HG02623 (cell line): Measurements from ENCODE around the gene NUP155.
"Not testable (repeated sequence)": the region's sequence is repeated elsewhere in the genome, so short reads cannot be mapped to it uniquely, and the experiment has no call there.

ENCODE experiments used
- ATAC-seq: cut with Tn5 transposase; IDR thresholded peaks from one replicate; pipeline ENCODE4 v1.9.1; 2021; ENCODE audit warnings: moderate library complexity; ENCODE audit not compliant: unreplicated experiment

Gene NUP155

GRCh38 chr5:37370864-37371726 is at the start of gene NUP155:
Gene NUP155, minus strand, starts transcription at chr5:37371106. Its CDS starts 129 bp downstream, at chr5:37370977.
- ATAC-seq = peak; percentile 92

DNA sequence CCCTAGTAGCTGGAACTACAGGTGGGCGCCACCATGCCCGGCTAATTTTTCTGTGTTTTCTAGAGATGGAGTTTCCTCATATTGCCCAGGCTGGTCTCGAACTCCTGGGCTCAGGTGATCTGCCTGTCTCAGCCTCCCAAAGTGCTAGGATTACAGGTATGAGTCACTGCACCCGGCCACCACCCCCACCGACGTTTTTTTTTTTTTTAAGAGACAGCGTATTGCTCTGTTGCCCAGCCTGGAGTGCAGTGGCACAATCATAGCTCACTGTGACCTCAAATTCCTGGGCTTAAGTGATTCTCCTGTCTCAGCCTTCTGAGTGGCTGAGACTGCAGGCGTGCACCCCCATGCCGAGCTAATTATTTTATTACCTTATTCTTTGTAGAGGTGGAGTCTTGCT is 46.4 kb upstream of the NUP155 start:
- no peak for ATAC-seq

DNA sequence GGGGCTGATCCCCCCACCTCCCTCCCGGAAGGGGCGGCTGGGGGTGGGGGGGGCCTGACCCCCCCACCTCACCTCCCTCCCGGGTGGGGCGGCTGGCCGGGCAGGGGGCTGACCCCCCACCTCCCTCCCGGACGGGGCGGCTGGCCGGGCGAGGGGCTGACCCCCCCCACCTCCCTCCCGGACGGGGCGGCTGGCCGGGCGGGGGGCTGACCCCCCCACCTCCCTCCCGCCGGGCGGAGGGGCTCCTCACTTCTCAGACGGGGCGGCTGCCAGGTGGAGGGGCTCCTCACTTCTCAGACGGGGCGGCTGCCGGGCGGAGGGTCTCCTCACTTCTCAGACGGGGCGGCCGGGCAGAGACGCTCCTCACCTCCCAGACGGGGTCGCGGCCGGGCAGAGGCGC is 44.5 kb upstream of the NUP155 start:
- ATAC-seq = not testable (repeated sequence)

DNA sequence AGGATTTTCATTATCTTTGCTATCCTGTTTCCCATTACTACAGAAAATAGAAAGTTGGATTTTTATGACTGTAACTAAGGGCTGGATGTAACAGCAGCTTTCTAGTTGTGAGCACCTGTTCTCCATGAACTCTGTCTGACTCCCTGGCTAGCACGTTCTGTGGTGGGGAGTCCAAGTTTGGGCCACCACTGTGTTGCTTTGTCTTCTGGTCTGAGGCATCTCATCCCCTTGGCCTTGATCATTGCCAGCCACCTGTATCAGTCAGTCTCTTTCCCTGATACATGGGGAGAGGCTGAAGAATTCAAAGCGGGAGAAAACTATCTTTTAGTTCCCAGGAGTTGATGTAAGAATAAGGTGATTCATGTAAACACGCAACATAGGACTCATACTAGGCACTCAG is 41.6 kb upstream of the NUP155 start:
- no peak for ATAC-seq

- ATAC-seq = no peak
Measured at GRCh38 chr5:37400501-37400900, 29.6 kb upstream of the NUP155 start.

- no peak for ATAC-seq
Measured at GRCh38 chr5:37396352-37396751, 25.4 kb upstream of the NUP155 start.

- no peak for ATAC-seq
Measured at GRCh38 chr5:37391591-37391990, 20.7 kb upstream of the NUP155 start.

- ATAC-seq = peak; percentile 99
Measured at GRCh38 chr5:37379100-37379628, 8.3 kb upstream of the NUP155 start, which contains the start of gene WDR70. Gene WDR70, plus strand, starts transcription at chr5:37379318. Its CDS starts 50 bp downstream, at chr5:37379368.

- ATAC-seq = not testable (repeated sequence)
Measured at GRCh38 chr5:37378066-37378465, 7.2 kb upstream of the NUP155 start.

- no peak for ATAC-seq
Measured at GRCh38 chr5:37375091-37375490, 4.2 kb upstream of the NUP155 start.

GRCh38 chr5:37370550-37370863 is 399 bp downstream of the NUP155 start:
- no peak for ATAC-seq

- no peak for ATAC-seq
Measured at GRCh38 chr5:37355161-37355560, 15.7 kb downstream of the NUP155 start.

DNA sequence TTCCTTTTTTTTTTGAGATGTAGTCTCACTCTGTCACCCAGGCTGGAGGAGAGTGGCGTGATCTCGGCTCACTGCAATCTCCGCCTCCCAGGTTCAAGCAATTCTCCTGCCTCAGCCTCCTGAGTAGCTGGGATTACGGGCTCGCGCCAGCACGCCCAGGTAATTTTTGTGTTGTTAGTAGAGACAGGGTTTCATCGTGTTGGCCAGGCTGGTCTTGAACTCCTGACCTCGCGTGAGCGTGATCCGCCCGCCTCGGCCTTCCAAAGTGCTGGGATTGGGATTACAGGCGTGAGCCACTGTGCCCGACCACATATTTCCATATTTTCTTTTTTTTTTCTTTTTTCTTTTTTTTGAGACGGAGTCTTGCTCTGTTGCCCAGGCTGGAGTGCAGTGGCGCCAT is 28.2 kb downstream of the NUP155 start:
- ATAC-seq = not testable (repeated sequence)

- not testable (repeated sequence) for ATAC-seq
Measured at GRCh38 chr5:37334754-37335153, 36.2 kb downstream of the NUP155 start.

GRCh38 chr5:37326536-37326935 is 44.4 kb downstream of the NUP155 start:
- no peak for ATAC-seq

DNA sequence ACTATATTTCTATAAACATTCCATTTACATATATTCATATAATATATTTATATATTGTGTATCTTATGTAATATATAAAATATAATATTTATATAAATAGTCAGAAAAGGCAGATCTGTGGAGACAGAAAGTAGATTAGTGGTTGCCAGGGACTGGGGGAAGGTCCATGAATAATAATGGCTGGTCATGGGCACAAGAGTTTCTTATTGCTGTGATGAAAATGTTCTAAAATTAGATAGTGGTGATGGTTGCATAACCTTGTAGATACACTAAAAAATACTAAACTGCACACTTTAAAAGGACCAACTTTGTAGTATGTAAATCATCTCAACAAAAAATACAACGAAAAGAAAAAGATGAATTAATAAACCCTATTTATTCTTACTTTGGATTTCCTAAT is 47.3 kb downstream of the NUP155 start:
- ATAC-seq = no peak

DNA sequence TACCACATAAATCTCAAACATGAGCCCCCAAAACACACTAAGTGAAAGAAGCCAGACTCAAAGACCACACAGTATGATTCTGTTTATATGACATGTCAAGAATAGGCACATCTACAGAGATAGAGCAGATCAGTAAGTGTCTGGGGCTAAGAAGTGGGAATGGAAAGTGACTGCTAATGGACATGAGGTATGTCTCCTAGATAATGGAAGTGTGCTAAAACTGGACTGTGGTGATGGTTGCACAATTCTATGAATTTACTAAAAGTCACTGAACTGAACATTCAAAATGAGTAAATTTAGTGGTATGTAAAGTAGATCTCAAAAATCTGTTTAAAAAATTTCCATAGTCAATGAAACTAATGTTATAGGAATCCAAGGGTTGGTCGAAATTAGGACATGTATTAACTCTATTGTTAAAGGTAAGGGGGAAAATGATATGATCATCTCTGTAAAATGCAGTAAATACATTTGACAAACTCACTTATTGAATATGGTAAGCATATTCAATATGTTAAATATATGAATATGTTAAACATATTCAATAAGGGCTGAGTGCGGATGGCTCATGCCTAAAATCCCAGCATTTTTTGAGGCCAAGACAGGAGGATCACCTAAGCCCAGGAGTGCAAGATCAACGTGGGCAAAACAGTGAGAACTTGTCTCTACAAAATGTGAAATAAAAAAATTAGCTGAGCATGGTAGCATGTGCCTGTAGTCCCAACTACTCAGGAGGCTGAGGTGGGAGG is 51.7 kb downstream of the NUP155 start:
- ATAC-seq = no peak

DNA sequence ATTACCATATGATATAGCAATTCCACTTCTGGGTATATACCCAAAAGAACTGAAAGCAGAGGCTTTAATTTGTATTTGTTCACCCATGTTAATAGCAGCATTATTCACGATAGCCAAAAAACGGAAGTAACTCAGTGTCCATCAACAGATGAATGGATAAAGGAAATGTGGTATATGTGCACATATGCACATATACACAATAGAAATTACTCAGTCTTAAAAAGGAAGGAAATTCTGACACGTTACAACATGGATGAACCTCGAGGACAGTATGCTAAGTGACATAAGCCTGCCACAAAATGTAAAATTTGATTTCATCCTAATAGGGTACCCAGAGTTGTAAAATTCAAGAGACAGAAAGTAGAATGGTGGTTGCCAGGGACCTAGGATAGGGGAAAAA is 54.9 kb downstream of the NUP155 start:
- ATAC-seq = no peak

DNA sequence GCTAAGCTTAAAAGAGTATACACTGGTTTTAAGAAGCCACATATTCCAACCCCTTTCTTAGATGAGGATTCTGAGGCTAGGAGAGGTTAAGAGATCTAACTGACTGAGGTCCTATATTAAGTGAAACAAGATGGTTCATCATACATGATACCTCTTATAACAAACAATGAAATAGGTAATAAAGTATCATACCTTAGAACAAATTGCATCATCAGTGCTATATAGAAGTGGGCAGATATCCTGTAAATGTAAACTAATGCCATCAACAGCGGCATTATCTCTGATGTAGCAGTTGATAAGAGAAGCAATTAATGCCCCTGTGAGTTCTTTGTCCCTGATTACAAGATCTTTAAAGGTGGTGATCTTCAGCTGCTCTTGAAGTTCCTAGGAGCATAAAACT is 60.5 kb downstream of the NUP155 start:
- ATAC-seq = no peak

DNA sequence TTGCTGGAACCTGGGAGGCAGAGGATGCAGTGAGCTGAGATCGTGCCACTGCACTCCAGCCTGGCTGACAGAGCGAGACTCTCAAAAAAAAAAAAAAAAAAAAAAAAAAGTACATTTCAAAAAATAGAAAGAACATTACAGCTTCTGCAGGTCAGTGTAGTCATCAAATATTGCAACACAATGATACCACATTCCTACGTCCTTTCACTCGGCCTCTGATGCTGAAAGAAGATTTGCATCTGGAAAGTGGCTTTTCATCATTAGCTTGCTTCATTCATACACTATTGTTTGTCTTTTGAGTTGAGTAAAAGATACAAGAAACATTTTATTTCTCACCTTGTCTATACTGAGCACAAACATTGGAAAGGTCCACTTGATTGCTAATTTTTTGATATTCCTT is 62.1 kb downstream of the NUP155 start:
- no peak for ATAC-seq

- no peak for ATAC-seq
Measured at GRCh38 chr5:37304888-37305287, 66.0 kb downstream of the NUP155 start.

GRCh38 chr5:37296313-37296712 is 74.6 kb downstream of the NUP155 start:
- not testable (repeated sequence) for ATAC-seq
